ENCODE results near the gene EIF4E2. TPM values are rescaled to one million over a fixed set of nuclear protein-coding genes. Genes with fewer than 3 reads are reported as not detected.

The EIF4E2 gene
- total and polyA plus RNA-seq, 2 donors (not counting 3 experiments of a cell fraction or from before 2014, with no cell fraction given) = 50.0 to 96.5 TPM

- Histone ChIP-seq H2AFZ (ENCODE audit: low read depth, low read length) (no peak overlapping the region), H3K79me2 (ENCODE audit: control insufficient read depth, insufficient read depth, low read length) (no peaks in the 10 kb centered on the region), H3K9me1 (replicated peaks; ENCODE audit: control insufficient read depth, extremely low read depth, insufficient read depth, low read length) (no peaks in the 10 kb centered on the region), H3K9ac (replicated peaks; ENCODE audit: extremely low read depth, insufficient read depth, low read length) (no peak overlapping the region), H3K9me3 (replicated peaks; ENCODE audit: control insufficient read depth, insufficient read depth, low read length) (no peaks in the 10 kb centered on the region), H3K4me2 (ENCODE audit: insufficient read depth, low read length) (no peak overlapping the region), H3K36me3 (ENCODE audit: control insufficient read depth in 2 of 2, extremely low read depth in 1 of 2, insufficient read depth in 2 of 2, low read length in 2 of 2) (no peaks in the 10 kb centered on the region), H3K4me3 (replicated peaks in 1 of 3; ENCODE audit: insufficient read depth in 1 of 3, low read depth in 1 of 3, low read length in 3 of 3) (no peak overlapping the region), H4K20me1 (replicated peaks; ENCODE audit: control insufficient read depth, extremely low read depth, insufficient read depth, low read length) (no peaks in the 10 kb centered on the region), H3K4me1 (ENCODE audit: control insufficient read depth, extremely low read depth, insufficient read depth, low read length) (no peaks in the 10 kb centered on the region), H3K27ac (ENCODE audit: insufficient read depth, low read depth, low read length) (no peak overlapping the region), H3K27me3 (ENCODE audit: control insufficient read depth in 2 of 2, insufficient read depth in 2 of 2, low read length in 2 of 2) (no peaks in the 10 kb centered on the region)
- intact Hi-C loops (cut with micrococcal nuclease) = no loop called here
- ChIA-PET CTCF (interaction anchor here (1.3 kb wide), 1 partner anchor 10 kb away, joined by 5 read pairs; no protein-coding TSS in a partner anchor), POLR2A (no interaction called here)
- BruUV-seq (replicated peaks) = no TSS peak
- DNase-seq (ENCODE audit: low read depth, low spot score) (no peak), FAIRE-seq (no peak)
- TF ChIP-seq GATA2 (IDR thresholded peaks at IDR 0.05; ENCODE audit: insufficient read depth, insufficient read length, low read depth, low read length) (no peak), CTCF (IDR thresholded peaks at IDR 0.05; ENCODE audit: extremely low read depth in 1 of 2, insufficient read depth in 1 of 2, low read depth in 1 of 2, low read length in 2 of 2) (no peak), POLR2AphosphoS5 (IDR thresholded peaks at IDR 0.05; ENCODE audit: insufficient read depth, low read depth, low read length) (no peak)
- dilution Hi-C loops (cut with MboI; ENCODE audit: extremely low pct_ligation_motif_present, low sequenced_read_pairs) = no loop called here
These were observed 64.8 kb downstream of the EIF4E2 start for GRCh38 chr2:232615339-232615738.

Other genes starting within 250 kb of the EIF4E2 start
- gene ALPP, start 171.9 kb upstream of the EIF4E2 start, total RNA-seq = not detected in 2 replicates
- not detected in 2 replicates for gene ALPP, start 171.9 kb upstream of the EIF4E2 start, polyA plus RNA-seq
- gene ALPG, start 143.8 kb upstream of the EIF4E2 start, total RNA-seq = not detected in 2 replicates
- not detected in 2 replicates for gene ALPG, start 143.8 kb upstream of the EIF4E2 start, polyA plus RNA-seq
- not detected in 2 replicates for gene ALPI, start 94.5 kb upstream of the EIF4E2 start, total RNA-seq
- not detected in 2 replicates for gene ALPI, start 94.5 kb upstream of the EIF4E2 start, polyA plus RNA-seq
- not detected in 2 replicates for gene ECEL1, start 62.9 kb upstream of the EIF4E2 start, total RNA-seq
- gene ECEL1, start 62.9 kb upstream of the EIF4E2 start, polyA plus RNA-seq = not detected in 2 replicates
- gene PRSS56, start 30.3 kb upstream of the EIF4E2 start, total RNA-seq = not detected in 2 replicates
- gene PRSS56, start 30.3 kb upstream of the EIF4E2 start, polyA plus RNA-seq = not detected in 2 replicates
- not detected in 2 replicates for gene CHRND, start 24.5 kb upstream of the EIF4E2 start, total RNA-seq
- gene CHRND, start 24.5 kb upstream of the EIF4E2 start, polyA plus RNA-seq = not detected in 2 replicates
- gene CHRNG, start 11.0 kb upstream of the EIF4E2 start, total RNA-seq = not detected in 2 replicates
- not detected in 2 replicates for gene CHRNG, start 11.0 kb upstream of the EIF4E2 start, polyA plus RNA-seq
- 2.9 and 3.3 TPM in 2 replicates for gene TIGD1, start 132 bp upstream of the EIF4E2 start, total RNA-seq
- 1.2 and 1.6 TPM in 2 replicates for gene TIGD1, start 132 bp upstream of the EIF4E2 start, polyA plus RNA-seq
- gene EFHD1, start 82.9 kb downstream of the EIF4E2 start, total RNA-seq = not detected in 2 replicates
- 0.13 and 0.18 TPM in 2 replicates for gene EFHD1, start 82.9 kb downstream of the EIF4E2 start, polyA plus RNA-seq
- 54.2 and 56.4 TPM in 2 replicates for gene GIGYF2, start 146.6 kb downstream of the EIF4E2 start, total RNA-seq
- 22.5 and 22.9 TPM in 2 replicates for gene GIGYF2, start 146.6 kb downstream of the EIF4E2 start, polyA plus RNA-seq
- gene KCNJ13, start 225.9 kb downstream of the EIF4E2 start, total RNA-seq = not detected in 2 replicates
- not detected in 2 replicates for gene KCNJ13, start 225.9 kb downstream of the EIF4E2 start, polyA plus RNA-seq

All from endothelial cell of umbilical vein (primary cell).